IPS-11a (cell line): ENCODE data around the gene IFT122.
"Not testable (repeated sequence)": the region's sequence is repeated elsewhere in the genome, so short reads cannot be mapped to it uniquely, and the experiment has no call there.

ENCODE experiments used
- H3K4me3 ChIP-seq: one replicate; pipeline ENCODE4 v1.5.1; 2013; ENCODE audit warnings: low read depth, low read length, control low read depth

IFT122 gene

DNA sequence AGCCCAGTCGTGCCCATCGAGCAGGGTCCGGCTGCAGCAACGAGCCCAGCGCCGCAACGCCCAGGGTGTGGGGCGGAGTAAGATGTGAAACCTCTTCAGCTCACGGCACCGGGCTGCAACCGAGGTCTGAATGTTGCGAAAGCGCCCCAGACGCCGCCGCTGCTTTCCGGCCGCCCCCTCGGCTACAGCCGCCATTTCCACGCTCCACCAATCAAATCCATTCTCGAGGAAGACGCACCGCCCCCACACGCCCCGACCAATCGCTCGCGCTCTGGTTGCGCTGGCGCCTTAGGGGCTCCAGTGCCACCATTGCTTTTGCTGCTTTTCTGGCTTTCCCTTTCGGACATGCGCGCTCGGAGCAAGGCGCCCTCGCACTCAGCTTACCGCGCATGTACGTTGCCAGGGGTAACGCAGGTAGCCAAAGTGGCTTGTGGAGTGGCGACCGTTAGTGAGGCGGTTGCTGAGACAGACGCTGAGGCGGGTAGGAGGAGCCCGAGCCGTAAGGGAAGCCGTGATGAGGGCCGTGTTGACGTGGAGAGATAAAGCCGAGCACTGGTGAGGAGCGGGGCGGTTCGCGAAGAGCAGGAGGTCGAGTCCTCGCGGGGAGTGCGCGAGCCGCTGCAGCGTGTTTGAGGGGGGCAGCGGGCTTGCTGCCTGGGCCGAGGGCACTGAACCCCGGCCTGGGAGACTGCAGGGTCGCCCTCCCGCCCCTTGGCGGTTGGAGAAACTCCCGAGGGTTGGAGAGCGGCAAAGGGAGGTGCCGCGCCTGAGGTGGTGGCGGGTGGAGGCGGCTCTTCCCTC is at the start of gene IFT122, which contains the start of gene MBD4:
Gene IFT122, plus strand, starts transcription at position 408 of the 801 bp plus-strand sequence. Its CDS starts 107 bp downstream, at position 515.
Gene MBD4, minus strand, starts transcription at position 132 of the 801 bp plus-strand sequence. Its CDS starts 115 bp downstream, at position 17.
- H3K4me3 ChIP-seq = peak within 1 kb of the TSS; percentile 92

GRCh38 chr3:129391583-129391982 is 48.4 kb upstream of the IFT122 start:
- H3K4me3 ChIP-seq = not testable (repeated sequence)

GRCh38 chr3:129392106-129392887 is 47.7 kb upstream of the IFT122 start:
- not testable (repeated sequence) for H3K4me3 ChIP-seq

DNA sequence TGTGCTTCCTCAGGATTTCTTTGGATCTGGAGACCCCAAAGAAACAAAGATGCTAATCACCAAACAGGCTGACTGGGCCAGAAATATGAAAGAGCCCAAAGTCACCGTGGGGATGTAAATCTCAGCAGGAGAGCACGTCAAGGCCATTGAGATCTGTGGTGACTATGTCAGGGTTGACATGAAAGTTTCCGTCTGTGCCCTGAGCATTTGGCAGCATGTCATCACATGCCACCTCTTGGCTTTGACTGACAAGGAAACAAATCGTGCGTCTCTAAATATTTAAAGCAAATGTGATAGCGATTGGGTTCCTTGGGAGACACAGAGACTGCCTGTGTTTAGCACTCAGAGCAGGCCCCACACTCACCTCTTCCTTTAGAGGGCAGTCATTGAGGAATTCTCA is 46.8 kb upstream of the IFT122 start:
- no peak overlapping the region for H3K4me3 ChIP-seq

DNA sequence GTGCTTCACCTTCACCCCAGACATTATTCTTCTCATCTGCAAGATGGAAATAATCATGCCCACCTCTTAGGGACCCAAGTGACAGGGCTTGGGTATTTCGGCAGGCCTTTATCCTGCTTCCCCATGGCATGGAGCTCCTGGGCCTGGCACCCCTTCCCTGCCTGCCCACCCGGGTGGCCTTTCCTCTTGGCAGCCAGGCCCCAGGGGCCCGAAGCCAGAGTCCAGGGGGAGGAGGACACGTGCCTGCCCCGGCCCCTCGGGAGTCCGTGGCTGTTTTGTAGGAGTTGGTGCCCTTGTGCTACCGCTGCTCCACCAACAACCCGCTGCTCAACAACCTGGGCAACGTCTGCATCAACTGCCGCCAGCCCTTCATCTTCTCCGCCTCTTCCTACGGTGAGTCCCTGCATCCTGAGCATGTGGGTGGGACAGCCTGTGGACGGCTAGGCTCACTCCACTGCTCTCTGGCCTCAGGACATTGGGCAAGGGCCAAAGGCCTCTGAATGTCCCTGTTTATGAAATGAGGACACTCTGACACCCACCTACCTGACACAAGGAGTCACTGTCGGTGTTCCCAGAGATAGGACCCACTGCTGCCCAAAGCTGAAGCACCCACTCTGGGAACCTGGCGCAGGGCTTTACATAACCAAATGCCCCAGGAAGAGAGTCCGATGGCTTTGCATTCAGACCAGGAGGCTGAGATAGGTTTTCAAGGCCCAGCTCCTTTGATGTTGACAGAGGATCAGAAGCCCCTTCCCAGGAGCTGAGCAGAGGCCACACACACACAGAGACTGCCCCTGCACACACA is 46.1 kb upstream of the IFT122 start:
- not testable (repeated sequence) for H3K4me3 ChIP-seq

DNA sequence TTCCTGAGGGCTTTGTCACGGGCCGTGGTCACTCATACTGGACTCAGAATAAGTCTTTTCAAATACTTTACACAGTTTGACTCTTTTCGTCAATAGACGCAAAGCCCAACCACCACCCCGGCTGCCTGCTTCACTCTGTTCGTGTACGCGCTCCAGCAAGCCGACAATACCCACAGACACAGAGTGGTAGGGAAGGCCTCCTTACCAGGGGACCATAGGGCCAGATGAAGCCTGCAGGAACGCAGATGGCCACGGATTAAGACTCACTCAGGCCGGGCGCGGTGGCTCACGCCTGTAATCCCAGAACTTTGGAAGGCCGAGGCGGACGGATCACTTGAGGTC is 41.2 kb upstream of the IFT122 start:
- peak overlapping the region; percentile 88 for H3K4me3 ChIP-seq

- H3K4me3 ChIP-seq = peak overlapping the region; percentile 88
These were observed 40.7 kb upstream of the IFT122 start for GRCh38 chr3:129399145-129399894.

- no peak overlapping the region for H3K4me3 ChIP-seq
These were observed 40.1 kb upstream of the IFT122 start for GRCh38 chr3:129399895-129400357.

GRCh38 chr3:129402210-129402609 is 37.8 kb upstream of the IFT122 start:
- H3K4me3 ChIP-seq = no peak overlapping the region

DNA sequence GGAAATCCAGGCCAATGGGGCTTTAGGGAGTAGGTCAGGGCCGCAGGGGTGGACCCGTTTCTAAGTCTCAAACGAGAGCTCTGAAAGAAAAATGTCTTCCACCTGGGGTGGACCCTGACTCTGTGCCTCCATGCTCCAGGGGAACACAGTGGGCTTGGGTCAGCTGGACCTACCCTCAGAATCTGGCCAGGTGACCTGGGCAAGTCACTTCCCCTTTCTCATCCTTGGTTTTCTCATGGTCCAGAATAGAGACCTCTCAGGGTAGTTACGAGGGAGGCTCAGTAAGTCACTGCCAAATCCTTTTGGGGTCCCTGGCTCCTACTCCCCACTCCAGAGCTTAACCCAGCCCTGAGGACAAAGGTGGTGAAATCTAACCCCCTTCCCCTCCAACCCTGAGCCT is 37.4 kb upstream of the IFT122 start:
- no peak overlapping the region for H3K4me3 ChIP-seq

DNA sequence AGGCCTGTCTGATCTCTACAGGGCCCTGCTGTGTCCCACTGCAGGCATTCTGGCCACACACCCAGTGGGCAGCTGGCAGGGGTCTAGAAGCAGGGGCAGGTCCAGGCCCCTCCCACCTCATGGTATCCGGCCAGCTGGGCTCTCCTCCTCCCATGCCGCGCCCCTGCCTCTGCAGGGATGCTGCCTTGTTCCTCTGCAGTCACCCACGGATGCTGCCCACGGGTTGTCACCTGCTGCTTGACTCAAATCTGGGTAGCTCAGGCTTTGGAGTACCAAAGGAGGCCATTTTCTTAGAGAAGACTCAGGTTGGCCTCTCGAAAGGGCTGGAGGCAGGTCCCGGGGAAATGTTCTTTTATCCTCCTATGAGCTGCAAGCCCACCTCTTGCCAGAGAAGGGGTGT is 36.6 kb upstream of the IFT122 start:
- H3K4me3 ChIP-seq = no peak overlapping the region

DNA sequence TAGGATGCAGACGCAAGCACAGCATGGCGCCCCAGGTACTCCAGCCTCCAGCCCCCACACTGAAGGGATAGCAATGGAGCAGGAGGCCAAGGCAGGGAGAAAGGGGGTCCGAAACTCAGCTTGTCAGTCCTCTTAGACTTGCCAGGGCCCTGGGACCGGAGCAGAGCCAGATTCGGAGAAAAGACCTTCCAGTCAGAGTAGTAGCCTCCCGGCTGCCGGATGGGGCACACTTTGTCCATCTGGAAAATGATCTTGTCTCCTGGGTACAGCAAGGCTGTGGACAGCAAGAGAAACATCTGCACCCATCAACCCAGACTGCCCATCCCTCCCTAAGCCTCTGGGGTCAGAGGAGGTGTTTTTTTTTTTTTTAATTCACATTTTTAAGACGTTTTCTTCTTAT is 35.9 kb upstream of the IFT122 start:
- no peak overlapping the region for H3K4me3 ChIP-seq

DNA sequence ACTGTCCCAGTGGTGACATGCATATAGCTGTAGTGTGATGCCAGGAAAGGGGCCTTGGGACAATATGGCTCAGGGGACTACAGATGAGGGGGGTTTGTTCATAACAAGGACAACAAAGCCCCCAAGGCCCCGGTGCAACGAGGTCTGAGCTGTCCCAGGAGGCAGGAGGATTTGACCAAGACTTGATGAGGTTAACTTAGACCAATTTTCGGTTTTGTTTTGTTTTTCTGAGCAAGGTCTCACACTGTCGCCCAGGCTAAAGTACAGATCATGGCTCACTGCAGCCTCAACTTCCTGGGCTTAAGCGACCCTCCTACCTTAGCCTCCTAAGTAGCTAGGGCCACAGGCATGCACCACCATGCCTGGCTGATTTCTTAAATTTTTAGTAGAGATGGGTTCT is 35.4 kb upstream of the IFT122 start:
- H3K4me3 ChIP-seq = no peak overlapping the region

GRCh38 chr3:129409541-129409940 is 30.5 kb upstream of the IFT122 start:
- no peak overlapping the region for H3K4me3 ChIP-seq

DNA sequence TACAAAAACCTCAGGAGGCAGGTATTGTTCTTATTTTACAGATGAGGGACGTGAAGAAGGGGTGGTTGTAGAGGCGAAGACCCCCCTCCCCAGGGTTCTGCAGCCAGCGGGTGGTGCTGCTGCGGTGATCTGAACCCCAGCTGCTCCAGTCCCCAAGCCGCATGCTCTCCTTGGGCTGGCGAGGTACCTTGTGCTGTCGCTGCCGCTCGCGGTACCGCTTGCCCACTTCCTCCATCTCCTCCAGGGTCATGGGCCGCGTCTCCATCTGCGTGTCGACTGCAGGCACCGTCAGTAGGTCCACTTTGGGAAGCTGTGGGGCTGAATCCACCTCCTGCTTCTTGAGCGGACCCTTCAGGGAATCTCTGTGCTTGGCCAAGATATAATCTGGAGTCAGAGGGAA is 29.1 kb upstream of the IFT122 start:
- no peak overlapping the region for H3K4me3 ChIP-seq

- H3K4me3 ChIP-seq = no peak overlapping the region
These were observed 27.4 kb upstream of the IFT122 start for GRCh38 chr3:129412542-129413198.

GRCh38 chr3:129413238-129413637 is 26.8 kb upstream of the IFT122 start:
- H3K4me3 ChIP-seq = not testable (repeated sequence)

DNA sequence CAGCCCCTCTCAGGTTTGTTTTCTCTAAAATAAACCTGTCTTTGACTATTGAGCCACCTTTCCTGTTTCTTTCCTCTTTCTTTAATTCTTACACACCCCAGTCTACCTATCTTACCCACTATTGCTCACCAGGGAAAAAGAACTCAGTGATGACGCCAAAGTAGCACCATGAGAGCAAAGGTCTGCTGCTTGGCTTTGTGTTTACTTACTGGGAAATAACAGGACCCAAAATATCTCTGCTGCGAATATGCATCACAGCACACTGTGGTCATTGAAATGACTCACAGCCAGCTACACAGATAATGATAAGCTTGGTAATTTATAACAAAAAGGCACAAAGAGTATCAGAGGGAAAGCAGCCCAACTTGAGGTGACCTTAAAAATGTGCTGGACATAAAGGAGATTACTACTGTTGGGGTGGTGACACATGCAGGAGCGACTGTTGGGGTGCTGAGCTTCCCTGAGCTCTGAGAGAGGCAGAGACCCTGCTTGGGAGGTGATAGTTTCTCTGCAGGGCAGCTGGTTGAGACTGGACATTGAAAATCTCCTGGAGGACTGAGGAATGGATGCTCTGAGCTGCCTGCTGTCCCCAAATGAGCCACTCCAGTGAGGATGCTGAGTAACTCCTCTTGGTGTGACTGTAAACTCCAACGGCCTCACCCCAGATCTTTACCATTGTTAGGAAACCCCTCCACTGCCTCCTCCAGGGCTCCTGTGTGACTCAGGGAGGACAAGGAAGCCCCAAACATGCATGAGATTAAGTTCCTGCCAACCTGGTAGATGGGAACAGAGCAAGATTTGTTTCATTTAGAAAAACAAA is 26.1 kb upstream of the IFT122 start:
- no peak overlapping the region for H3K4me3 ChIP-seq

DNA sequence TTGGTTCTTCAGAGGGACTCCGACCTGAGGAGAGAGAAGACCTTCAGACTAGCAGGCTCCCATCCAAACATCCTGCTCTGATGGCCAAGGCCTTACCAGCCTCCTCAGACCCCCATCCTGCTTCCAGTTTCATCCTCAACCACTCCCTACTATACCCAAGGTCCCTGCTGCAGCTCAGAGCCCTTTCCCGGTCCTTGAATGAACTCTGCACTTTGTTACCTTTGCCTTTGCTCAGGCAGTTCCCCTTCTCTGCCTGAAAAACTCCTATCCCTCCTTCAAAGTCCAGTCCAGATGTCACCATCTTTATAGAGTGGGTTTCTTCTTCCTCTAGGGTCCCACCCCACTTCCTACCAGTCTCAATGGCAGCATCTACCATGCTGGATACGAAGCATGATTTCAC is 24.6 kb upstream of the IFT122 start:
- no peak overlapping the region for H3K4me3 ChIP-seq
